Lower lobe of right lung (tissue), 2 donors: Measurements from ENCODE around the gene LMLN. TPM values are rescaled to one million over a fixed set of nuclear protein-coding genes. Genes with fewer than 3 reads are reported as not detected.
"Not testable (repeated sequence)": the region's sequence is repeated elsewhere in the genome, so short reads cannot be mapped to it uniquely, and the experiment has no call there.

Experiments used
- ATAC-seq, 2 donors: fragments of 200-7000 bp; cut with Tn5 transposase; one replicate each; pipeline ENCODE4 v1.9.1; 2020 to 2022; ENCODE audit warnings: mild to moderate bottlenecking in 2 of 2, moderate library complexity in 2 of 2
- DNase-seq: peaks from one replicate; pipeline ENCODE4 v3.0.0-alpha.2; 2020
- H3K27ac ChIP-seq: fragments of 200-600 bp; one replicate; pipeline ENCODE4 v1.8.0; 2022
- H3K27me3 ChIP-seq: fragments of 200-600 bp; one replicate; pipeline ENCODE4 v1.8.0; 2022; ENCODE audit warnings: low read depth
- H3K36me3 ChIP-seq: fragments of 200-600 bp; one replicate; pipeline ENCODE4 v1.8.0; 2022; ENCODE audit warnings: mild to moderate bottlenecking
- H3K4me1 ChIP-seq: fragments of 200-600 bp; one replicate; pipeline ENCODE4 v1.8.0; 2022
- H3K4me3 ChIP-seq: fragments of 200-600 bp; one replicate; pipeline ENCODE4 v1.8.0; 2022; ENCODE audit warnings: mild to moderate bottlenecking
- H3K9me3 ChIP-seq: fragments of 200-600 bp; one replicate; pipeline ENCODE4 v1.8.0; 2022
- CTCF ChIP-seq: fragments of 200-600 bp; IDR thresholded peaks from one replicate; pipeline ENCODE4 v1.8.0; 2022; ENCODE audit warnings: antibody characterized with exemption, mild to moderate bottlenecking
- intact Hi-C: fragments of 100-400 bp; cut with DNase I; formaldehyde crosslinking; loops from one replicate; pipeline ENCODE4 v1.11.0; 2022
- total RNA-seq: library from RNA; stranded (reverse); fragmentation: NEBNext Ultra II Directional; extraction: Animal tissue kit (Norgen Biotek cat#: 25700); gene quantifications from one replicate; pipeline ENCODE4 v1.2.1, GENCODE V29; 2021
- donor health status: DM: no; HTN: yes; CAD: no; lungs with severe emphysema.

LMLN gene
- total RNA-seq, 1 donor from 2014 or later: 12.3 TPM

- intact Hi-C loops: no loop called here
- ATAC-seq (no peak), DNase-seq (no peak)
- Histone ChIP-seq H3K9me3 (no peaks in the 10 kb centered on the region), H3K4me1 (no peaks in the 10 kb centered on the region), H3K36me3 (no peaks in the 10 kb centered on the region), H3K27me3 (no peaks in the 10 kb centered on the region), H3K4me3 (no peak overlapping the region), H3K27ac (no peak overlapping the region)
- no peak for TF ChIP-seq CTCF
These were observed 86.3 kb downstream of the LMLN start for GRCh38 chr3:198046120-198046857.

GRCh38 chr3:198048445-198048844 lies 88.4 kb downstream of the LMLN start:
- H3K9me3 ChIP-seq: no peaks in the 10 kb centered on the region
- no peak overlapping the region for H3K4me3 ChIP-seq
- ATAC-seq (no peak), DNase-seq (no peak)
- no peaks in the 10 kb centered on the region for H3K4me1 ChIP-seq
- intact Hi-C loops: no loop called here
- no peak for TF ChIP-seq CTCF
- H3K36me3 ChIP-seq: no peaks in the 10 kb centered on the region
- no peak overlapping the region for H3K27ac ChIP-seq
- H3K27me3 ChIP-seq: no peaks in the 10 kb centered on the region

- no peaks in the 10 kb centered on the region for H3K9me3 ChIP-seq
- intact Hi-C loops: no loop called here
- no peak for TF ChIP-seq CTCF
- ATAC-seq: no peak
- no peaks in the 10 kb centered on the region for H3K4me1 ChIP-seq
- DNase-seq: no peak
- no peaks in the 10 kb centered on the region for H3K36me3 ChIP-seq
- H3K4me3 ChIP-seq: no peak overlapping the region
- H3K27me3 ChIP-seq: no peaks in the 10 kb centered on the region
- no peak overlapping the region for H3K27ac ChIP-seq
These were observed 91.8 kb downstream of the LMLN start for GRCh38 chr3:198051836-198052235.

- H3K9me3 ChIP-seq, intact Hi-C loops, H3K27me3 ChIP-seq, ATAC-seq, H3K4me3 ChIP-seq, H3K27ac ChIP-seq, DNase-seq, H3K36me3 ChIP-seq, H3K4me1 ChIP-seq: not testable (repeated sequence)
These were observed 93.4 kb downstream of the LMLN start for GRCh38 chr3:198053462-198053861.

GRCh38 chr3:198061119-198062067 lies 101.4 kb downstream of the LMLN start:
- Histone ChIP-seq H3K4me3 (no peak overlapping the region), H3K36me3 (no peaks in the 10 kb centered on the region), H3K27ac (no peak overlapping the region), H3K27me3 (no peaks in the 10 kb centered on the region), H3K4me1 (no peaks in the 10 kb centered on the region), H3K9me3 (no peaks in the 10 kb centered on the region)
- intact Hi-C loops: no loop called here
- no peak for ATAC-seq
- DNase-seq: no peak
- no peak for TF ChIP-seq CTCF

- no peak for DNase-seq
- H3K9me3 ChIP-seq: no peaks in the 10 kb centered on the region
- H3K27ac ChIP-seq: no peak overlapping the region
- H3K27me3 ChIP-seq: no peaks in the 10 kb centered on the region
- no peak for TF ChIP-seq CTCF
- no peaks in the 10 kb centered on the region for H3K4me1 ChIP-seq
- no peaks in the 10 kb centered on the region for H3K36me3 ChIP-seq
- ATAC-seq: no peak
- no peak overlapping the region for H3K4me3 ChIP-seq
- intact Hi-C loops: no loop called here
These were observed 102.0 kb downstream of the LMLN start for GRCh38 chr3:198062068-198062465.
